GM18511 (cell line): Measurements from ENCODE around the gene MRC2.

ENCODE experiments used
- ATAC-seq: cut with Tn5 transposase; IDR thresholded peaks from one replicate; pipeline ENCODE4 v1.9.1; 2021; ENCODE audit warnings: mild to moderate bottlenecking, moderate library complexity; ENCODE audit not compliant: unreplicated experiment

MRC2 gene

DNA sequence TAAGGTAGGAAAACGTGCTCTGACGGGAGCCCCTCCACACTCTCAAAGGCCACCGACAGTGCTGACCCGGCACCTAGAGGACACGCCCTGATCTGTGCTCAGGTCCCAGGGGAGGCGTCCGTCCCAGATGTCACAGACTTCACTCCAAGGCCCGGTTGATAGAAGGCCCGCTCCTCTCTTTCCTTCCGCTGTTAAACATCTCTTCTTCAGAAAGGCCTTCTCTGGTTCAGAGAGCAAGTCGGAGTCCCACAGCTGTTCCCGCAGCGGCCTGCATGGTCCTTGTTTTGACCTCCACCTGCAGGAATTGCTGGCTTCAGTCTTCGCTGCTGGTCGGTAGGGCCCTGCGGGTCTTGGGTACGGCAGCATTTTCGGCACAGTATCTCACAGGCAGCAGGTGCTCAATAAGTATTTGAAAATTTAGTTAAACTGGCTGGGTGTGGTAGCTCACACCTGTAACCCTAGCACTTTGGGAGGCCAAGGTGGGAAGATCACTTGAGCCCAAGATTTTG lies 88.5 kb downstream of the MRC2 start:
- no peak for ATAC-seq

DNA sequence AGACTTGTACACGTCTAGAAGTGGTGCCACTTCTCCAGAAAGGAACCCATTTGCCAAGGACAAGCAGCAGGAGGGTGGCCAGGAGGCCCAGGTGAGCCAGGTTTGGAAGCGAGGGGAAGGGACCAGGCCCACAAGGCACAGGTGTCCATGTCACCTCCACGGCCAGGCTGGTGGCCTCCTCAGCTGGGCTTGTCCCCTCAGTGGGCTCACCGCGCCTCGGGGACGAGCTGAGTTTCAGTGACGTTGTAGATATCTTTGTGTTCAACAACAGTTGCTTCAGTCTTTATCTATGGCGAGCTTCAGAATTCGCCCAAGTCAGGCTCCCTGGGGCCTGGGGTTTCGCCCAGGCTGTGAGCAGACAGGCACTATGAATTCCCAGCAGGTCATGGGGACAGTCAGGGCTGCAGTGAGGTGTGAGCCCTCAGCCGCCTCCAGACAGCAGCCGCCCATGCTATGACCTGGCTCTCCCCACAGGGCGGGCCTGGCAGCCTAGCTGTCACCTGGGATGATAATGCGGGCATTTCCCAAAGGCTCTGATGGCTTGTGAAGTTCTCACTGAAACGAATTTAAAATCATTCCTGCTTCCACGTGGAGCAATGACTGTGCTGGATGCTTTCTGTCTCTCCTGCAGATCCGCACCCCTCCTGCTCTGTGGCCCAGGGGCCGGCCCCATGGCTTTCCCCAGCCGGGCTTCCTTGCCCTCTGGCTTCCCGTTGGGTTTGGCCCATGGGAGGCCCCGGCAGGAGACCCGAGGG lies 89.5 kb downstream of the MRC2 start:
- no peak for ATAC-seq

DNA sequence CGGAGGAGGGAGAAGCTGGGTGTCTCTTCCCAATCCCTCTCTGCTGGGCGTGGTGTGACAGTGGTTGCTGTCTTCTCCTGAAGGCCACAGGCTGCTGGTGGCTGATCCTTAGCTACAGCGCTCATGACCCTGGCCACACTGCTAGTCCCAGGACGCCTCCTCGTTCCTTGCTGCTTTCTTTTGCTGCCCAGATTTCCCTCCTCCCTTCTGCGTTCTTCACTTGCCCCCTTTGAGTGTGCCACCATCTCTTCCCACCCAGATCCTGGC lies 90.1 kb downstream of the MRC2 start:
- no peak for ATAC-seq

DNA sequence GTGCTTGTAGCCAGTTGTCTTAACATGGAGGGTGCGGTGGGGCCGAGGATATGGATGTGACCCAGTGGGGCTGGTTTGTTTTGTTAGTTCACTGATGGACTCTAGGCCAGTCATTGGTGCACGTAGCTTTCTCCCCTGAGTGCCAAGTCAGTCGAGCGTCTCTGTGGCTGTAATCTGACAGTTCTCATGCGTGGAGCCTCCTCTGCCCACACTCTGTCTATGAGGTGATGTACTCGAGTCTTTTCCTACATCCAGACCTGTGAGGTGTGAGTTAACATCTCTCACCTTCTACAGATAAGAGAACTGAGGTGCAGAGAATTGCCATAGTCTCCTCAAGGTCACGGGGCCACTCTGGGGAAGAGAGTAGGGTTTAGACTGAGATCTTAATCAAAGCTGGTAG lies 90.4 kb downstream of the MRC2 start:
- ATAC-seq, result no peak

DNA sequence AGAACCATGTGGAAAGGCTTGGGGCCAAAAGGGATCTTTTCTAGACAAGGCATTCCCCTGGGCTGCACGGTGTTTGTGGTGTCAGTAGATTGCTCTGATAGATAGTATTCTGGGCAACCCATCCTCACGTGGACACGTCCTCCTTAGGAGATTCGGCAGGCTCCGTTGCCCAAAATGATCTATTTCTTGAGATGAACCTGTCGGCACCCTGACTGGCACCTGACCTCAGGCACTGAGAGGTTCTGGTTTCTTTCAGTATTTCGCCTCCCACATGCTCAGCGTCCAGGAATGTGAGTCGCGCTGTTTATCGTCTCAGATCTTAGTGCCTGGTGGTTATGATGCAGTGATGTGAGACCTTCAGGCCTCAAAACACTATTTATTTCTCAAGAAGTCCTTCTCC lies 91.0 kb downstream of the MRC2 start:
- ATAC-seq, result no peak

DNA sequence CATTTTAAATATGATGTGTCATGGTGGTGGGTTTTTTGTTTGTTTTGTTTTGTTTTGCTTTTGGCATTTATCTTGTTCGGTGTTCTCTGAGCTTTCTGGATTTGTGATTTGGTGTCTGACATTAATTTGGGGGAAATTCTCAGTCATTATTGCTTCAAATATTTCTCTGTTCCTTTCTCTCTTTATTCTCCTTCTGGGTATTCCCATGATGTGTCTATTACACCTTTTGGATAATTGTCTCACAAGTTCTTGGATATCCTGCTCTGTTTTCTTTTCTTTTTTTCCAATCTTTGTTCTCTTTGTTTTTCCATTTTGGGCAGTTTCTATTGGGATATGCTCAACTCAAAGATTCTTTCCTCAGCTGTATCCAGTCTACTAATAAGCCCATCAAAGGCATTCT lies 92.1 kb downstream of the MRC2 start:
- ATAC-seq, result no peak

DNA sequence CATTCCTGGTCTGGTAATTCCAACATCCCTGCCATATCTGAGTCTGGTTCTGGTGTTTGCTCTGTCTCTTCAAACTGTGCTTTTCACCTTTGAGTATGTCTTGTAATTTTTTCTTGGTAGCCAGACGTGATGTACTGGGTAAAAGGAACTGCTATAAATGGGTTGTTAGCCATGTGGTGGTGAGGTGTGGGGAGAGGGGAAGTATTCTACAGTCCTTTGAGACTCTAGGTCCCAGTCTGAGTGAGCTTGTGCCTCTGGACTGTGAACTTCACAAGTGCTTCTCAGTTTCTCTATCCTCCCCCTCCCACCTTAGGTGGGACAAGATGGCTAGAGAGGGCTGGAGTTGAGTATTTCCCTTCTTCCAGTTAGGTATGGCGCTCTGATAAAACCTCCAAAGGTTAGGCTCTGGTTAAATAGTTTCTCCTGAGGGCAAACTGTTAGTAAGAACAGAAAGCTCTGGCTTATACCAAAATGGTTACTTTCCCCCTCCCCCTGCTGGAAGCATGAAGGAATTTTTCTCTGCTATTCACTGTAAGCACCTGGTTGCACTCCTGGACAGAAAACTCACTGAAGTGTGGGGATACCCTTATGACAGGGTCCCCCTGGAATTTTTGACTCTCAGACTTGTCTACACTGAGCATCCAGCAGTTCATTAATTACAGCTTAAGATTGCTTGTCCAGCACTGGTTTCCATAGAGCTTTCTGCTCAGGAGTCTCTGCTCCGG lies 92.8 kb downstream of the MRC2 start:
- no peak for ATAC-seq

- no peak for ATAC-seq
Measured at GRCh38 chr17:62722625-62723024, 95.2 kb downstream of the MRC2 start.

DNA sequence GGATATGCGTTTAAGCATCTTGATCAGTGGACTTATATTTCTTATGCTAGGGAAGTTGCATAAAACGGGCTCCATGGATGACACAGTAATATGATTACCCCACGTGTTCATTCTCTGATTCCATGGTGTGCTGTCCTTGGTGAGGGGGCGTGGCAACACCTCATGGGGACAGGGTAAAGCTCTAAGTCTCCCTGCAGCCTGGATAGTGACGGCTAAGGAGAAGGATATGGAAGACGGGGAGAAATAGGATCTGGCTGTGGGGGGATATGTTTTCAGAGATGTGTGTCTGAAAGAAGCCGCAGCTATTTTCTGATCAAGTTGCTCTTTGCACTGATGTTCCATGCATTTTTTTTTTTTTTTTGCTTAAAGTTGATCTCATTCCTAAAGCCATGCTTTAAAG lies 96.4 kb downstream of the MRC2 start:
- ATAC-seq, result no peak

GRCh38 chr17:62724398-62725146 lies 97.1 kb downstream of the MRC2 start:
- ATAC-seq, result peak; percentile 96

- no peak for ATAC-seq
Measured at GRCh38 chr17:62725791-62726249, 98.3 kb downstream of the MRC2 start.

DNA sequence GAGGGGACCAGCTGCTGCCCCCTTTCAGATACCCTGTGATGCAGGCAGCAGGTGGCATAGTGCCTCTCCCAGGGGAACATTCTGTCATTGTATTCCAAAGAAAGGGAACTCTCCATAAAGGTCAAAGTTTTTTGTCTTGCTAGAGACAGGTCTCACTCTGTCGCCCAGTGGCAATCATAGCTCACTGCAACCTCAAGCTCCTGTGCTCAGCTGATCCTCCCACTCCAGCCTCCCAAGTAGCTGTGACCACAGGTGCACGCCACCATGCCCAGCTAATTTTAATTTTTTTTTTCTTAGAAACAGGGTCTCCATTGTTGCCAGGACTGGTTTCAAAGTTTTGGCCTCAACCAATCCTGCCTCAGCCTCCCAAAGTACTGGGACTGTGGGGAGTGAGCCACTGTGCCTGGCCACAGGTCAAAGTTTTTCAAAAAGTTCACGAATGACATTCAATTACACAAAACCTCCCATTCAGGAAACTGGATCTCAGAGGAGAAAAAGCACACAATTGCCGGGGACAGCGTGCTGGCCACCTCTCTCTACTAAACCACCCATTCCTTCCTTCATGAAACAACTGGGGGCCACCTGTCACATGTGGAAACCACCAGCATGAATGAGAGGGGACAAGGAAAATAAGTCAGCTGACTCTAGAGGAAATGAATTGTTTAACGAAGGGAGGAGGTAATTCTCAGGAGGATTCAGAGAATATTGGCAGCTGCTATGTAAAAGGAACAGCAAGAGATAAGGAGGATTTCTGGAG lies 100.6 kb downstream of the MRC2 start:
- no peak for ATAC-seq

- ATAC-seq, result no peak
Measured at GRCh38 chr17:62732125-62732524, 104.7 kb downstream of the MRC2 start.

DNA sequence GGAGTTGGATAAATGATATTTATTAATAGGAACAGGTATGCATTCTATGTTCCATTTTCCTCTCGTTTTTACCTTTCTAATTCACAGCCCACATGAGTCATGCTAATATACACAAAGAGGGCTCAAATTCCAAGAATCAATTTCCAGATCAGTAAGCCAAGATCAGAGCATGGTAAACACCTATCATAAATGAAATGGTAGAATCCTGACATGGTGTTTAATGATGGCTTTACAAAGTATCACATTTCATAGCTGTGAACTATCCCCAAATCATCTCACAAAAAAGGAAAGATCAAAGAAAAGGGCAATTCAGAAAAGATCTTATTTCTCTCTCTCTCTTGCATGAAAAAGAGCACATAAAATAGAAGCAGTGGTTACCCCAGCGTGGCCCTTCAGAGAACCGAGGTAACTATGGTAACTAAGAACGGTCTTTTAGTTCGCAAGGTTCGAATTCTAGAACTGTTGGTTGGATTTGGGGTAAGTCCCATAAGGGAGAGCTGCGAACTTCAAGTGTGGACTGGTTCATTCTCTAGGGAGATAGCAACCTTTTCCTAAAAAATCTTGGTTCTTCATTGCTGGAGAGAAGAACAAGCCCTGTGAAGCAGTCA lies 107.7 kb downstream of the MRC2 start:
- ATAC-seq, result no peak

DNA sequence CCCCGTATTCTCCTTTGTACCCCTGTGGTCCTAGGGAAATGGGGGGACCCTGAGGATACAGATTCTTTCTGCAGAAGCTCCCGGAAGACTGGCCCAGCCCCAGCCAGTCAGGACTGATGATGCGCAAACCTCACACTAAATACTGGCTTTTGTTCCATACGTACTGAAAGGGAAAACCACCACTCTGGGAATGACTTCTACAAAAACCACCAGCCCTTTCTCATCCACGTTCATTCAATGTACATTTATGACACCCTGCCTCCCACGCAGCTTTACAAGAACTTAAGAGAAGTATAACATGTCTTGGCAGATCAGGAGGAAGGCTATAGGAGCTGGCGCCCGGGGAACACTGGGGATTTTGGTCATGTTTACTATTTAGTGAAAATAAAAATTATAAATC lies 110.0 kb downstream of the MRC2 start:
- no peak for ATAC-seq

DNA sequence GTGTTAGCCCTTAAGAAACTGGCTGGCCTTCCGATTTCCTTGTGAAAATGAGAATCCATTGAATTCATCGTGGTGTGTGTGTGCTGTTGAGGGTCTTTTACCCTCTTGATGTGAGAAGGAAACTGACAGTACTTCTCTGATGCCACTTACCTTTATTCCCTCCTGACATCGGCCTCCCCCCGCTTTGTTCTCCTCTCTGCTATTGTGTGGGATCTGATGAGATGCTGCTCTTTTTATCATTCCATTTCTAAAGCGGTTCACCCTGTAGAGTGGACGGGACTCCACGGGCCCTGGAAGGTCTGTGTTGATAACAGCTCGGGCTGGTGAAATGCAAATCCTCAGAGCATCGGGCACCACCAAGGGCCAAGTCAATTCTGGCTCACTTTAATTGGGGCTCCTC lies 110.8 kb downstream of the MRC2 start:
- ATAC-seq, result no peak

GRCh38 chr17:62739645-62740388 lies 112.3 kb downstream of the MRC2 start:
- no peak for ATAC-seq

DNA sequence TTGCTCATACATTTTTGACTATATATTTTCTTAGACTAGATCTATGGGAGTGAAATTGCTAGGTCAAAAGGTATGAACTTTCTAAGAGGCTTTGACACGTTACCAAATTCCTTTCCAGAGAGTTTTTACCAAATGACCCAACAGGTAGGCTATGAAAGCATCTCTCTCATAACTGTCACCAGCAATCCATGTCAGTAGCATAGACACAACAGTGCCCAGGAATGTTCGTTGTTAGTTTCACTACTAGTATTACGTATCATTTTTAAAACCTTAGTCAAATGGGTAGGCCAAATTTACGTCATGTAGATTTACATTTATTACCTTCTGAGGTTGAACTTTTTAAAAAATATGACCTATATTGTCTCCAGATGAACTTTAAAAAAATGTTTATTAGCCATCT lies 113.8 kb downstream of the MRC2 start:
- peak; percentile 70 for ATAC-seq
